MM.1S (cell line): ENCODE data around the gene UBE2A.
A peak's percentile ranks its signal among the peaks of the same experiment; 100 is the strongest.

Source experiments
- DNase-seq: peaks from one replicate; pipeline ENCODE4 v3.0.0-alpha.2; 2015
- H2AFZ ChIP-seq: fragments of 300-600 bp; sonication (generic); 2 replicates; pipeline ENCODE4 v1.6.0; 2016; ENCODE audit warnings: antibody characterized with exemption, low read length
- H3F3A ChIP-seq: fragments of 300-600 bp; sonication (generic); 2 replicates; pipeline ENCODE4 v1.6.1; 2016; ENCODE audit warnings: mild to moderate bottlenecking, antibody characterized with exemption, low read length, moderate library complexity, mixed read lengths; ENCODE audit not compliant: insufficient read depth
- H3K27ac ChIP-seq: fragments of 300-600 bp; sonication (generic); 2 replicates; pipeline ENCODE4 v1.5.1; 2016; ENCODE audit warnings: mild to moderate bottlenecking, low read length
- H3K27me3 ChIP-seq: fragments of 300-600 bp; sonication (generic); replicated peaks from 2 replicates; pipeline ENCODE4 v1.6.0; 2016; ENCODE audit warnings: low read length; ENCODE audit not compliant: insufficient read depth
- H3K36me3 ChIP-seq: fragments of 300-600 bp; sonication (generic); replicated peaks from 2 replicates; pipeline ENCODE4 v1.6.1; 2016; ENCODE audit warnings: mild to moderate bottlenecking, low read length, mixed read lengths; ENCODE audit not compliant: insufficient read depth
- H3K4me1 ChIP-seq: fragments of 300-600 bp; sonication (generic); 2 replicates; pipeline ENCODE4 v1.6.1; 2016; ENCODE audit warnings: low read length, mixed read lengths
- H3K4me2 ChIP-seq: fragments of 300-600 bp; sonication (generic); 2 replicates; pipeline ENCODE4 v1.6.0; 2016; ENCODE audit warnings: low read depth, low read length
- H3K4me3 ChIP-seq: fragments of 300-600 bp; sonication (generic); 2 replicates; pipeline ENCODE4 v1.5.1; 2016; ENCODE audit warnings: low read length, mixed read lengths
- H3K79me2 ChIP-seq: fragments of 300-600 bp; sonication (generic); 2 replicates; pipeline ENCODE4 v1.6.1; 2016; ENCODE audit warnings: mixed run types, low read length, mixed read lengths
- H3K9ac ChIP-seq: fragments of 300-600 bp; sonication (generic); 2 replicates; pipeline ENCODE4 v1.6.1; 2016; ENCODE audit warnings: low read length, mixed read lengths
- H3K9me2 ChIP-seq: fragments of 300-600 bp; sonication (generic); replicated peaks from 2 replicates; pipeline ENCODE4 v1.6.1; 2016; ENCODE audit warnings: mild to moderate bottlenecking, low read length, mixed read lengths; ENCODE audit not compliant: insufficient read depth
- H3K9me3 ChIP-seq: fragments of 300-600 bp; sonication (generic); replicated peaks from 2 replicates; pipeline ENCODE4 v1.6.1; 2016; ENCODE audit warnings: mild to moderate bottlenecking, low read length, mixed read lengths; ENCODE audit not compliant: insufficient read depth
- H4K20me1 ChIP-seq: fragments of 300-600 bp; sonication (generic); 2 replicates; pipeline ENCODE4 v1.6.1; 2016; ENCODE audit warnings: mild to moderate bottlenecking, low read length, moderate library complexity, mixed read lengths; ENCODE audit not compliant: insufficient read depth
- EZH2 ChIP-seq: fragments of 300-600 bp; sonication (generic); optimal IDR thresholded peaks from 2 replicates; pipeline ENCODE3; 2017; ENCODE audit warnings: low read depth, mild to moderate bottlenecking, antibody characterized with exemption, low read length, mixed read lengths
- EZH2phosphoT487 ChIP-seq: fragments of 300-600 bp; sonication (generic); IDR thresholded peaks from 2 replicates; pipeline ENCODE4 v1.6.1; 2018; ENCODE audit warnings: antibody characterized with exemption, low read length
- TF ChIP-seq, protein P1 (sequence below): fragments of 300-600 bp; sonication (generic); IDR thresholded peaks from 2 replicates; pipeline ENCODE4 v1.5.1; 2016; ENCODE audit warnings: antibody characterized with exemption, low read length, mixed read lengths

UBE2A gene

DNA sequence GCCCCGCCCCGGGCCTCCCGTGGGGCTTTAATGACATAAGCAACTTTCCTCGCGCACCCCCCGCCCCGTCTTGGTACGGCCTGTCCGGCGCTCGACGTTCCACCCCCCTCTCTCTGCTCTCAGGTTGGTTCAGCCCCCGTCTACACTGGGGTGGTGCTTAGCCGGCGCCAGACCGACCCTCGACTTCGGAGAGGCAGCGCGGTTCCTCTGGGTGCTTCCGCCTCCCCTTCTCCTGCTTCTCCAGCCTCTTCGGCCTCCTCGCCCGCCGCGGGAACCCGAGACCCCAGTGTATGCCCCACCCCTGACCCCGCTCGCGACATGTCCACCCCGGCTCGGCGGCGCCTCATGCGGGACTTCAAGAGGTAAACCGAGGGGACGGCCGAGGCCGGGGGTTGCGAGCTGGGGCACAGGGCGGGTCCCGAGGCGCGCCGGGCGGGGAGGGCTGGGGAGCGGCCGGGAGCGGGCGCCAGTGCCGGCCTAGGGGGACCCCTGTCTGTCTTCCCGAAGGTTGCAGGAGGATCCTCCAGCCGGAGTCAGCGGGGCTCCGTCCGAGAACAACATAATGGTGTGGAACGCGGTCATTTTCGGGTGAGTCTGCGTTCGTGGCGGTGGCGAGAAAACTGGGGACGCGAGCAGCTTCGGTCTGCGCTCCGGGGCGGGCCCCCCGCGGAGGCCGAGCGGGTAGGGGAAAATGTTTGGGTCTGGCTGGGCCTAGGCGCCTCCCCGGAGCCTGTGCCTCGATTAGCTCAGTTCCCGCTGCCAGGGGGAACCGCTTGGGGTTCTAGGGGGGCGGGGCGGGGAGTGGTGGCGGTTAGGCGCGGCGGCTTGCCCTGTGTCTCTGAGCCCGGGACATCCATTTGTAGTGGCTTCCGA is at the start of gene UBE2A:
UBE2A (plus strand) TSS at position 170 of the 873 bp plus-strand sequence; CDS start at position 319, 149 bp downstream.
- no peaks in the 10 kb centered on the region for H3K9me2 ChIP-seq
- H3K79me2 ChIP-seq: peaks cover 20% of the 10 kb centered on the region
- peak within 1 kb of the TSS; percentile 72 for H3K4me2 ChIP-seq
- no peaks in the 10 kb centered on the region for H4K20me1 ChIP-seq
- H3F3A ChIP-seq: no peaks in the 10 kb centered on the region
- no peaks in the 10 kb centered on the region for H3K36me3 ChIP-seq
- H3K9ac ChIP-seq: peak within 1 kb of the TSS; percentile 63
- H3K27me3 ChIP-seq: no peaks in the 10 kb centered on the region
- peak; percentile 88 for DNase-seq
- TF ChIP-seq, protein P1, sequence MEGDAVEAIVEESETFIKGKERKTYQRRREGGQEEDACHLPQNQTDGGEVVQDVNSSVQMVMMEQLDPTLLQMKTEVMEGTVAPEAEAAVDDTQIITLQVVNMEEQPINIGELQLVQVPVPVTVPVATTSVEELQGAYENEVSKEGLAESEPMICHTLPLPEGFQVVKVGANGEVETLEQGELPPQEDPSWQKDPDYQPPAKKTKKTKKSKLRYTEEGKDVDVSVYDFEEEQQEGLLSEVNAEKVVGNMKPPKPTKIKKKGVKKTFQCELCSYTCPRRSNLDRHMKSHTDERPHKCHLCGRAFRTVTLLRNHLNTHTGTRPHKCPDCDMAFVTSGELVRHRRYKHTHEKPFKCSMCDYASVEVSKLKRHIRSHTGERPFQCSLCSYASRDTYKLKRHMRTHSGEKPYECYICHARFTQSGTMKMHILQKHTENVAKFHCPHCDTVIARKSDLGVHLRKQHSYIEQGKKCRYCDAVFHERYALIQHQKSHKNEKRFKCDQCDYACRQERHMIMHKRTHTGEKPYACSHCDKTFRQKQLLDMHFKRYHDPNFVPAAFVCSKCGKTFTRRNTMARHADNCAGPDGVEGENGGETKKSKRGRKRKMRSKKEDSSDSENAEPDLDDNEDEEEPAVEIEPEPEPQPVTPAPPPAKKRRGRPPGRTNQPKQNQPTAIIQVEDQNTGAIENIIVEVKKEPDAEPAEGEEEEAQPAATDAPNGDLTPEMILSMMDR: peak; percentile 20
- TF ChIP-seq EZH2 (no peak), EZH2phosphoT487 (no peak)
- H3K4me1 ChIP-seq: no peaks in the 10 kb centered on the region
- H3K4me3 ChIP-seq: peak within 1 kb of the TSS; percentile 68
- peak within 1 kb of the TSS; percentile 57; the same call in 1 of the 2 replicates for H3K27ac ChIP-seq
- H2AFZ ChIP-seq: peak within 1 kb of the TSS; percentile 76
- H3K9me3 ChIP-seq: no peaks in the 10 kb centered on the region

DNA sequence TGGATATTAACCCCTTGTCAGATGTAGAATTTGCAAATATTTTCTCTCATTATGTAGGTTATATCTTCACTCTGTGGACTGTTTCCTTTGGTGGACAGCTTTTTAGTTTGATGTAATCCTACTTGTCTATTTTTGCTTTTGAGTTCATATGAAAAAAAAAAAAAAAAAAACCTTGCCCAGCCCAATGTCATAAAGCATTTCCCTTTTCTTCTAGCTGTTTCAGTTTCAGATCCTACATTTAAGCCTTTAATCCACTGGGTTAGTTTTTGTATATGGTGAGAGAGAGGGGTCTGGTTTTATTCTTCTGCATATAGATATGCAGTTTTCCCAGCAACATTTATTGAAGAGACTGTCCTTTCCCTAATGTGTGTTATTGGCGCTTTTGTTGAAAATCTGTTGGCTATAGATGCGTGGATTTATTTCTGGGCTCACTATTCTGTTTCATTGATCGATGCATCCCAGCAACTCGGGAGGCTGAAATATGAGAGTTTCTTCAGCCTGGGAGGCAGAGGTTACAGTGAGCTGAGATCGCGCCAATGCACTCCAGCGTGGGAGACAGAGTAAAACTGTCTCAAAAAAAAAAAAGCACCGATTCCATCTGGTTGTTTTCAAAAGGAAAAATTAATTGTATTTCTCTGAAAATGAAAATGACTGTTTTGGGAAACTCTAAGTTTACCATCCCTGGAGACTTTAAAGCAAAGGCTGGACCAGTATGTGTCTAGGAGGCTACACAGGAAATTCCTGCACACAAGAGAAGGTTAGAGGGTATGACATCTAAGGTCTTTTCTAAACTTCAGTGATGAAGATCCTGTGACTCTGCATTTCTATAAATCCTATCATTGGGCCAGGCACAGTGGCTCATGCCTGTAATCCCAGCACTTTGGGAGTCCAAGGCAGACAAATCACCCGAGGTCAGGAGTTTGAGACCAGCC is 44.8 kb upstream of the UBE2A start:
- H3K27ac ChIP-seq: no peak overlapping the region
- no peak overlapping the region for H2AFZ ChIP-seq
- TF ChIP-seq EZH2: no peak
- no peak for TF ChIP-seq EZH2phosphoT487
- TF ChIP-seq, protein P1: no peak
- no peaks in the 10 kb centered on the region for H3K27me3 ChIP-seq
- H3K9me2 ChIP-seq: no peaks in the 10 kb centered on the region
- H3F3A ChIP-seq: no peaks in the 10 kb centered on the region
- DNase-seq: peak; percentile 53
- H3K9me3 ChIP-seq: no peaks in the 10 kb centered on the region
- H3K79me2 ChIP-seq: no peaks in the 10 kb centered on the region
- H3K4me2 ChIP-seq: peak overlapping the region; percentile 67
- H3K4me1 ChIP-seq: peaks cover 7% of the 10 kb centered on the region
- no peaks in the 10 kb centered on the region for H3K36me3 ChIP-seq
- no peaks in the 10 kb centered on the region for H4K20me1 ChIP-seq
- H3K4me3 ChIP-seq: no peak overlapping the region
- H3K9ac ChIP-seq: no peak overlapping the region

DNA sequence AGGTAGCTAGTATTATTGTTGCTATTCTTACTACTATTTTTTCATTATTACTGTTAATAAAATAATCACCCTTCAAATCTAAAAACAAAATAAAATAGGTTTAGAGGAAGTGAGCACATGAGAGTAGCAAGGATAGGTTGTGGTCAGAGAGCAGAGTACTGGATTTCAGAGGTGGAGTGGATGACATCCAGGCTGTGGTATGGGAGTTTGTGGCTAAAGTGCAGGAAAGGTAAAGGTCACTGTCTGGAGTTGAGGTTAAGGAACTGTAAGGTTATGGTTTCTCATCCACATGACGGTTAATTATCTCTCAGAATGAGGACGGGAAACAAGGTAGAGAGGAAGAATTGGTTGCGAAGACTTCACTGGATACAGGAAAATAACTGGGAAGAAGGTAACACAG is 36.9 kb upstream of the UBE2A start:
- Histone ChIP-seq H4K20me1 (no peaks in the 10 kb centered on the region), H3K4me2 (no peak overlapping the region), H3K9me2 (no peaks in the 10 kb centered on the region), H3K27me3 (no peaks in the 10 kb centered on the region), H3K9ac (no peak overlapping the region), H3K36me3 (no peaks in the 10 kb centered on the region), H2AFZ (no peak overlapping the region), H3K9me3 (no peaks in the 10 kb centered on the region), H3K4me3 (no peak overlapping the region), H3F3A (no peaks in the 10 kb centered on the region), H3K79me2 (no peaks in the 10 kb centered on the region), H3K27ac (no peak overlapping the region), H3K4me1 (no peaks in the 10 kb centered on the region)
- DNase-seq: no peak
- TF ChIP-seq, protein P1: no peak
- TF ChIP-seq EZH2 (no peak), EZH2phosphoT487 (no peak)
